Neural progenitor cell (in vitro differentiated cells): ENCODE measurements around the gene IMPG2.

Experiments used
- CTCF ChIP-seq: fragments of 200-600 bp; sonication (generic); IDR thresholded peaks from 2 replicates; pipeline ENCODE4 v1.5.1; 2017; ENCODE audit warnings: antibody characterized with exemption, mild to moderate bottlenecking
- EZH2 ChIP-seq: fragments of 200-600 bp; sonication (generic); IDR thresholded peaks from 2 replicates; pipeline ENCODE4 v1.6.1; 2017; ENCODE audit warnings: antibody characterized with exemption, mild to moderate bottlenecking, moderate library complexity
- EZH2phosphoT487 ChIP-seq: fragments of 200-600 bp; sonication (generic); IDR thresholded peaks from 2 replicates; pipeline ENCODE4 v1.6.1; 2017; ENCODE audit warnings: antibody characterized with exemption

DNA sequence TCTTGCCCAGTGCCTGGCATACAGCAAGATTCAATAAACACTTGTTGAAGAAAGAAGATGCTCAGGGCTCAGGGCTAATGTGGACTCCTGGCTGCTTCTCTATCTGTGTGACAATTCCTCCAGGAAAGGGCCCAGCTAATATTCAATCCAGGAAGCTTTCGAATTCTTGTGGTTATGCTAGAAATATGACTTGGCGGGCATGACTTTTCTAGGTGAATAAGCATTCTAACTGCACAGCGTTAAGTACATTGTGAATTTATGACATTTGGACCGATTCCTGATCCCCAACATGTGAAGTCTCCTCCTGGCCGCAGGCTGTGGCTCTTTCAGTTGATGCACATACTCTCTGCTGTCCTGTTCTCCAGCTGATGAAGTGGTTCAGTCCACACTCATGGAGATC, 117.0 kb downstream of the IMPG2 start:
- TF ChIP-seq CTCF (no peak), EZH2 (no peak), EZH2phosphoT487 (no peak)
